Thyroid gland (tissue), 4 donors: Measurements from ENCODE around the gene THRB. TPM values are rescaled to one million over a fixed set of nuclear protein-coding genes. Genes with fewer than 3 reads are reported as not detected.

Experiments used
- DNase-seq, 2 donors: peaks; one replicate each; pipeline ENCODE4 v3.0.0-alpha.2; 2019
- H3K27ac ChIP-seq, 3 donors: fragments of 200-600 bp; sonication (generic); 1 replicate in 2 of 3; 2 replicates in 1 of 3; pipeline ENCODE4 v1.5.1; 2016 to 2019; ENCODE audit warnings: mild to moderate bottlenecking in 1 of 3, moderate library complexity in 1 of 3
- H3K27me3 ChIP-seq: fragments of 200-600 bp; sonication (generic); one replicate; pipeline ENCODE4 v1.5.1; 2019
- H3K36me3 ChIP-seq, 2 donors: fragments of 200-600 bp; sonication (generic); one replicate each; pipeline ENCODE4 v1.5.1; 2016 to 2019
- H3K4me1 ChIP-seq, 2 donors: fragments of 200-600 bp; sonication (generic); one replicate each; pipeline ENCODE4 v1.5.1; 2017 to 2019
- H3K4me3 ChIP-seq, 3 donors: fragments of 200-600 bp; sonication (generic); replicated peaks in 1 of 3; 1 replicate in 2 of 3; 2 replicates in 1 of 3; pipeline ENCODE4 v1.5.1; 2016; ENCODE audit warnings: mild to moderate bottlenecking in 1 of 3
- H3K9me3 ChIP-seq: fragments of 200-600 bp; sonication (generic); one replicate; pipeline ENCODE4 v1.5.1; 2017
- POLR2A ChIP-seq, 2 donors: fragments of 450-650 bp; IDR thresholded peaks; one replicate each; pipeline ENCODE4 v1.6.1; 2017; ENCODE audit warnings: antibody characterized with exemption in 2 of 2, mild to moderate bottlenecking in 2 of 2, moderate library complexity in 1 of 2
- WGBS, 2 donors: methylation state at CpG; one replicate each; pipeline ENCODE4 v1.1.5; 2017; 5-methylcytosine and 5-hydroxymethylcytosine counted together
- intact Hi-C: fragments of 100-400 bp; cut with DNase I; formaldehyde crosslinking; loops from one replicate; pipeline ENCODE4 v1.15.1; 2023
- total RNA-seq, 4 donors: library from RNA; depleted of rRNA; stranded (reverse); fragments of >200 nt; gene quantifications; one replicate each; pipeline ENCODE4 v1.2.3, GENCODE V29; 2016
- TF ChIP-seq, protein P1 (sequence below), 6 experiments: fragments of 200-600 bp in 3 of 6; fragments of 450-650 bp in 3 of 6; sonication (generic) in 3 of 6; IDR thresholded peaks; one replicate each; pipeline ENCODE4 v1.5.1; 2016 to 2019; ENCODE audit warnings: antibody characterized with exemption in 6 of 6, mild to moderate bottlenecking in 2 of 6, inconsistent platforms in 1 of 6, moderate library complexity in 1 of 6

The THRB gene
- total RNA-seq, 4 donors from 2014 or later: 11.1 to 33.2 (median 13.4) TPM

DNA sequence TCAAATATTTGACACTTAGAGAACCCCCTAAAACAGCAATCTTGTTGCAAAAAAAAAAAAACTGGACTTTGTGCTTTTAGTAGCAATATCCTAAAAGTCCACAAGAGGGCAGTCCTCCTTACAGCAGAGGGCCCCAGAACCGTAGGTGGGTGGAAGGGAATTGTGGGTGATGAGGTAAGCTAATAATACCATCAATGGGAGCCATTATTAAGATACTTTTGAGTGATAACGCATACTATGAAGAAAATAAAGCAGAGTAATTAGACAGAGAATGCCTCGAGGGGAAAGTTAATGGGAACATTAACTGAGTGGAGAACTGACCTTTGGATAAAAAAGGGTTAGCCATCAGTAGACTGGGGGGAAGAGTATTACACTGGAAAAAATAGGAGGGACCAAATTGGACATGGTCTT, 229.9 kb downstream of the THRB start:
- intact Hi-C loops: loop anchor here (10.0 kb wide), 1 partner anchor 230 kb away; the partner anchor contains the start of gene THRB
- WGBS, 2 donors: 56 to 59% methylated on average over 3 of the region's 3 CpGs
- no peak overlapping the region for H3K4me3 ChIP-seq

DNA sequence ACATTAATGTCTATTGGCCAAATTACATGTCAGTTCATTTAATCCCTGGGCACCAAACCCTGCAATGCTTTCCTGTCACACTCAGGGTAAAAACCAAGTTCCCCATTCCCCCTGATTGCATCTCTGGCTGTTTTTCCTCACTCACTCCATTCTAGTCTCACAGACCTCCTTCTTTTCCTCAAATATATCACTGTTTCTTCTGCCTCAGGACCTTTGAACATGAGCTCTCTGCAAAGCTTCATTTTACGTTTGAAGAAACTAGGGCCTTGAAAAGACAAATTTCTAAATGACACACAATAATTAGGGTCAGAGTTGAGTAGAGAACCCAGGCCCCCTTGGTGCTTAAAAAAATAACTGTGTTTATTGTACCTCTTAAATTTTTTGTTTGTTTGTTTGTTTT, 230.6 kb downstream of the THRB start:
- DNase-seq: no peak
- Histone ChIP-seq H3K9me3 (no peaks in the 10 kb centered on the region), H3K4me3 (no peak overlapping the region), H3K36me3 (no peaks in the 10 kb centered on the region), H3K27me3 (no peaks in the 10 kb centered on the region), H3K4me1 (no peaks in the 10 kb centered on the region), H3K27ac (no peak overlapping the region)
- 98% methylated on average over 1 of the region's 1 CpG for WGBS, 2 donors
- TF ChIP-seq, protein P1, sequence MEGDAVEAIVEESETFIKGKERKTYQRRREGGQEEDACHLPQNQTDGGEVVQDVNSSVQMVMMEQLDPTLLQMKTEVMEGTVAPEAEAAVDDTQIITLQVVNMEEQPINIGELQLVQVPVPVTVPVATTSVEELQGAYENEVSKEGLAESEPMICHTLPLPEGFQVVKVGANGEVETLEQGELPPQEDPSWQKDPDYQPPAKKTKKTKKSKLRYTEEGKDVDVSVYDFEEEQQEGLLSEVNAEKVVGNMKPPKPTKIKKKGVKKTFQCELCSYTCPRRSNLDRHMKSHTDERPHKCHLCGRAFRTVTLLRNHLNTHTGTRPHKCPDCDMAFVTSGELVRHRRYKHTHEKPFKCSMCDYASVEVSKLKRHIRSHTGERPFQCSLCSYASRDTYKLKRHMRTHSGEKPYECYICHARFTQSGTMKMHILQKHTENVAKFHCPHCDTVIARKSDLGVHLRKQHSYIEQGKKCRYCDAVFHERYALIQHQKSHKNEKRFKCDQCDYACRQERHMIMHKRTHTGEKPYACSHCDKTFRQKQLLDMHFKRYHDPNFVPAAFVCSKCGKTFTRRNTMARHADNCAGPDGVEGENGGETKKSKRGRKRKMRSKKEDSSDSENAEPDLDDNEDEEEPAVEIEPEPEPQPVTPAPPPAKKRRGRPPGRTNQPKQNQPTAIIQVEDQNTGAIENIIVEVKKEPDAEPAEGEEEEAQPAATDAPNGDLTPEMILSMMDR (IDR thresholded peaks at IDR 0.05): no peak
- TF ChIP-seq POLR2A (IDR thresholded peaks at IDR 0.05): no peak
- intact Hi-C loops: loop anchor here (10.0 kb wide), 1 partner anchor 231 kb away; the partner anchor contains the start of gene THRB

More for the DNA sequence above, 229.9 kb downstream of the THRB start:
- no peaks in the 10 kb centered on the region for H3K4me1 ChIP-seq
- TF ChIP-seq, protein P1 (IDR thresholded peaks at IDR 0.05): peak in 5 of 6 experiments; percentile 40 to 92 (median 67)
- no peak for TF ChIP-seq POLR2A (IDR thresholded peaks at IDR 0.05)
- H3K9me3 ChIP-seq: no peaks in the 10 kb centered on the region
- H3K27me3 ChIP-seq: no peaks in the 10 kb centered on the region
- peak; percentile 16 to 29 for DNase-seq
- no peaks in the 10 kb centered on the region for H3K36me3 ChIP-seq
- no peak overlapping the region for H3K27ac ChIP-seq

DNA sequence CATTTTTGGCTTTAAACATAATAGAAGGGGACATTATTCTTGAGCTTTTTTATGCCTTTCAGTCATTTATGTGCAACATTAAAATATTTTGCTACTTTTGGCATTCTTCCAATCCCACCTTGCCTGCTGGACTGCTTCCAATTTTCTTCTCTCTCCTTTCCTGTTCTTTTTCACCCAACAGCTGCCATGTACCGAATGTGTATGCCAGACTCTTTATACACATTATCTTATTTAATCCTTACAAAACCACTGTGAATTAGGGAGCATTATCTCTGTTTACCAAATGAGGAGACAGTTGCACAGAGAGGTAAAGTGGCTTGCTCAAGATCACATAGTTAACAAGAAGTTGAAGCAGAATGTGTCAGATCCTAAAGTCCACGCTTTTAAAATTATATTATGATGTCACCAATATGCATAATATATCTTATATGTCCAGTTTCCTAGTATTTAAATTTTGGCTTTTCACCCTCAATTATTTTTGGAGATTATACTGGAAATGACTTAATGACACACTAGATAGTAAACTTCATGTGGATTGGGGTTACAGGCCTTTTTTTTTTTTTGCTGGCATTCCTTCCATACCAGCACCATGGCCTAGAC, 231.5 kb downstream of the THRB start:
- H3K9me3 ChIP-seq: no peaks in the 10 kb centered on the region
- no peak for DNase-seq
- no peak overlapping the region for H3K27ac ChIP-seq
- H3K36me3 ChIP-seq: no peaks in the 10 kb centered on the region
- TF ChIP-seq, protein P1 (IDR thresholded peaks at IDR 0.05): no peak
- TF ChIP-seq POLR2A (IDR thresholded peaks at IDR 0.05): no peak
- H3K4me3 ChIP-seq: no peak overlapping the region
- H3K4me1 ChIP-seq: no peaks in the 10 kb centered on the region
- no peaks in the 10 kb centered on the region for H3K27me3 ChIP-seq
- intact Hi-C loops: loop anchor here (10.0 kb wide), 1 partner anchor 232 kb away; the partner anchor contains the start of gene THRB
- 79% methylated on average over 2 of the region's 2 CpGs for WGBS, 2 donors

DNA sequence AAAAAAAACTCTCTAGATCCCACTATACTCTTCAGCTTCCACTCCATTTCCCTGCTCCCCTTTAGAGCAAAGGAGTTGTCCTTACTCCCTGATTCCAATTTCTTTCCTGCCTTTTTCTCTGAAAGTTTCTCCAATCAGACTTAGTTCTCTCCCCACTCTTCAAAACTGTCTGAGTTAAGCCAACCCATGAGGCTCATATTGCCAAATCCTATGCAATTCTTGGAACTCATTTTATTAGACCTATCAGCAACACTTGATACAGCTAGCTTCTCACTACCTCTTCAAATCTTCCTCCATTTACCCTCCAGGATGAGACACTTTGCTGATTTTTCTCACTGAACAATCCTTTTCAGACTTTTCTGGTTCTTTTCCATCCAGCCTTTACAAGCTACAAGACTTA, 233.1 kb downstream of the THRB start:
- H3K9me3 ChIP-seq: no peaks in the 10 kb centered on the region
- DNase-seq: no peak
- no peak overlapping the region for H3K27ac ChIP-seq
- no peak for TF ChIP-seq POLR2A (IDR thresholded peaks at IDR 0.05)
- TF ChIP-seq, protein P1 (IDR thresholded peaks at IDR 0.05): no peak
- H3K27me3 ChIP-seq: no peaks in the 10 kb centered on the region
- H3K4me3 ChIP-seq: no peak overlapping the region
- no peaks in the 10 kb centered on the region for H3K4me1 ChIP-seq
- H3K36me3 ChIP-seq: no peaks in the 10 kb centered on the region
- intact Hi-C loops: loop anchor here (10.0 kb wide), 1 partner anchor 233 kb away; the partner anchor contains the start of gene THRB

DNA sequence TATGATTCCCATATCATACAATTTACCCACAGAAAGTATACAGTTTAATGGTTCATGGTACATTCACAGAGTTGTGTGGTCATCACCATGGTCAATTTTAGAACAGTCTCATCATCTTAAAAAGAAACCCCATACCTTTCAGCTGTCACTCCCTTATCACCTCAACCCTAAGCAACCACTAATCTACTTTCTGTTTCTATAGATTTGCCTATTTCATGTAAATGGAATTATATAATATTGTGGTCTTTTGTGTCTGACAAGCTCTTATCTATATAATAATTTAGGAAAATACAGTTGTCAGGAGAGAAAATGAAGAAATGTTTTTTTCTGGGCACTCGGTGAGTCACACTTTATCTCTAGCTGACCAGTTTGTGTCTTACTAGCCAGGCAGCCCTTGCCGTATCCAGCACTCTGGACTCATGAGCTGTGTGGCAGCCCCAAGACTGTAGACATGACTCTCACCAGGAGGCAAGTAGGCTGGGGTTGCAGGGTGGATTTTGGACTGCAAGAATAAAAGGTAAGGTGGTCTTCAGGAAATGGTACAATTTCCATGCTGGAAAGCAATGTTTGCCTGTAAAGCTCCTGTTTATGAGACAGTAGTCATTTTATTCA, 234.6 kb downstream of the THRB start:
- 85 to 92% methylated on average over 2 of the region's 2 CpGs for WGBS, 2 donors
- H3K27ac ChIP-seq: no peak overlapping the region
- TF ChIP-seq, protein P1 (IDR thresholded peaks at IDR 0.05): no peak
- TF ChIP-seq POLR2A (IDR thresholded peaks at IDR 0.05): no peak
- H3K9me3 ChIP-seq: no peaks in the 10 kb centered on the region
- H3K4me1 ChIP-seq: no peaks in the 10 kb centered on the region
- no peak overlapping the region for H3K4me3 ChIP-seq
- no peaks in the 10 kb centered on the region for H3K27me3 ChIP-seq
- H3K36me3 ChIP-seq: no peaks in the 10 kb centered on the region
- DNase-seq: no peak
- intact Hi-C loops: loop anchor here (10.0 kb wide), 1 partner anchor 235 kb away; the partner anchor contains the start of gene THRB
